ENCODE measurements around the gene INPP5J.

The INPP5J gene

GRCh38 chr22:31151872-31152271, 29.1 kb downstream of the INPP5J start:
- Histone ChIP-seq H3K18ac (ENCODE audit: low read depth in 1 of 2, low read length in 2 of 2) (no peak overlapping the region), H2BK120ac (ENCODE audit: low read depth, low read length) (no peak overlapping the region), H3K27me3 (ENCODE audit: control insufficient read depth in 1 of 2, insufficient read depth in 1 of 2, low read length in 2 of 2) (no peaks in the 10 kb centered on the region), H2AFZ (ENCODE audit: low read depth, low read length) (no peak overlapping the region), H3K4me3 (ENCODE audit: insufficient read depth in 1 of 2, low read depth in 1 of 2, low read length in 2 of 2) (no peak overlapping the region), H3K4ac (ENCODE audit: low read depth in 1 of 2, low read length in 2 of 2) (no peak overlapping the region), H4K91ac (ENCODE audit: low read length) (no peak overlapping the region), H3K36me3 (ENCODE audit: control insufficient read depth in 1 of 2, insufficient read depth in 2 of 2, low read depth in 1 of 2, low read length in 2 of 2) (no peaks in the 10 kb centered on the region), H2AK5ac (ENCODE audit: low read length, severe bottlenecking) (no peak overlapping the region), H3K23ac (ENCODE audit: low read length in 2 of 2) (no peak overlapping the region), H4K8ac (ENCODE audit: low read length) (no peak overlapping the region), H3K9ac (ENCODE audit: low read length) (no peak overlapping the region), H3K14ac (ENCODE audit: low read length in 2 of 2) (no peak overlapping the region), H3K9me3 (ENCODE audit: control insufficient read depth, low read length) (no peaks in the 10 kb centered on the region), H3K4me2 (ENCODE audit: low read length, poor library complexity, severe bottlenecking) (no peak overlapping the region), H2BK15ac (ENCODE audit: low read depth, poor library complexity, severe bottlenecking) (no peak overlapping the region), H3K4me1 (ENCODE audit: control insufficient read depth, insufficient read depth, low read depth, low read length) (no peaks in the 10 kb centered on the region), H2BK5ac (ENCODE audit: low read depth, low read length, poor library complexity, severe bottlenecking) (no peak overlapping the region), H2BK12ac (ENCODE audit: low read length in 2 of 2) (no peak overlapping the region), H3K27ac (ENCODE audit: low read length, poor library complexity, severe bottlenecking) (no peak overlapping the region), H3K79me1 (replicated peaks; ENCODE audit: low read length, poor library complexity, severe bottlenecking) (no peaks in the 10 kb centered on the region)
- DNase-seq, result no peak
- WGBS, result 100% methylated on average over 2 of the region's 2 CpGs

- no peak overlapping the region for H3K14ac ChIP-seq (ENCODE audit: low read length in 2 of 2)
- no peak overlapping the region for H3K4me3 ChIP-seq (ENCODE audit: insufficient read depth in 1 of 2, low read depth in 1 of 2, low read length in 2 of 2)
- no peak for DNase-seq
- no peak overlapping the region for H2BK5ac ChIP-seq (ENCODE audit: low read depth, low read length, poor library complexity, severe bottlenecking)
- no peak overlapping the region for H3K9ac ChIP-seq (ENCODE audit: low read length)
- H3K4ac ChIP-seq (ENCODE audit: low read depth in 1 of 2, low read length in 2 of 2), result no peak overlapping the region
- no peak overlapping the region for H4K8ac ChIP-seq (ENCODE audit: low read length)
- no peaks in the 10 kb centered on the region for H3K36me3 ChIP-seq (ENCODE audit: control insufficient read depth in 1 of 2, insufficient read depth in 2 of 2, low read depth in 1 of 2, low read length in 2 of 2)
- H2AFZ ChIP-seq (ENCODE audit: low read depth, low read length), result no peak overlapping the region
- H3K79me1 ChIP-seq (replicated peaks; ENCODE audit: low read length, poor library complexity, severe bottlenecking), result no peaks in the 10 kb centered on the region
- no peak overlapping the region for H2BK12ac ChIP-seq (ENCODE audit: low read length in 2 of 2)
- H2BK15ac ChIP-seq (ENCODE audit: low read depth, poor library complexity, severe bottlenecking), result no peak overlapping the region
- H3K4me1 ChIP-seq (ENCODE audit: control insufficient read depth, insufficient read depth, low read depth, low read length), result no peaks in the 10 kb centered on the region
- no peak overlapping the region for H3K18ac ChIP-seq (ENCODE audit: low read depth in 1 of 2, low read length in 2 of 2)
- H3K27me3 ChIP-seq (ENCODE audit: control insufficient read depth in 1 of 2, insufficient read depth in 1 of 2, low read length in 2 of 2), result no peaks in the 10 kb centered on the region
- H3K4me2 ChIP-seq (ENCODE audit: low read length, poor library complexity, severe bottlenecking), result no peak overlapping the region
- H2AK5ac ChIP-seq (ENCODE audit: low read length, severe bottlenecking), result no peak overlapping the region
- H3K9me3 ChIP-seq (ENCODE audit: control insufficient read depth, low read length), result no peaks in the 10 kb centered on the region
- H4K91ac ChIP-seq (ENCODE audit: low read length), result no peak overlapping the region
- H2BK120ac ChIP-seq (ENCODE audit: low read depth, low read length), result no peak overlapping the region
- WGBS, result 83% methylated on average over 3 of the region's 3 CpGs
- H3K27ac ChIP-seq (ENCODE audit: low read length, poor library complexity, severe bottlenecking), result no peak overlapping the region
- H3K23ac ChIP-seq (ENCODE audit: low read length in 2 of 2), result no peak overlapping the region
Measured at GRCh38 chr22:31153357-31153756, 30.6 kb downstream of the INPP5J start.

- no peak overlapping the region for H3K18ac ChIP-seq (ENCODE audit: low read depth in 1 of 2, low read length in 2 of 2)
- no peak overlapping the region for H2BK15ac ChIP-seq (ENCODE audit: low read depth, poor library complexity, severe bottlenecking)
- H3K36me3 ChIP-seq (ENCODE audit: control insufficient read depth in 1 of 2, insufficient read depth in 2 of 2, low read depth in 1 of 2, low read length in 2 of 2), result no peaks in the 10 kb centered on the region
- H3K9me3 ChIP-seq (ENCODE audit: control insufficient read depth, low read length), result no peaks in the 10 kb centered on the region
- no peaks in the 10 kb centered on the region for H3K79me1 ChIP-seq (replicated peaks; ENCODE audit: low read length, poor library complexity, severe bottlenecking)
- H4K91ac ChIP-seq (ENCODE audit: low read length), result peak overlapping the region; percentile 39
- 82% methylated on average over 1 of the region's 1 CpG for WGBS
- H3K27me3 ChIP-seq (ENCODE audit: control insufficient read depth in 1 of 2, insufficient read depth in 1 of 2, low read length in 2 of 2), result no peaks in the 10 kb centered on the region
- H2AK5ac ChIP-seq (ENCODE audit: low read length, severe bottlenecking), result peak overlapping the region; percentile 3
- H3K23ac ChIP-seq (ENCODE audit: low read length in 2 of 2), result no peak overlapping the region
- H3K4me2 ChIP-seq (ENCODE audit: low read length, poor library complexity, severe bottlenecking), result no peak overlapping the region
- H3K4ac ChIP-seq (ENCODE audit: low read depth in 1 of 2, low read length in 2 of 2), result peak overlapping the region in 1 of 2 experiments; percentile 1
- no peak overlapping the region for H2BK5ac ChIP-seq (ENCODE audit: low read depth, low read length, poor library complexity, severe bottlenecking)
- peak overlapping the region in 1 of 2 experiments; percentile 53 for H2BK12ac ChIP-seq (ENCODE audit: low read length in 2 of 2)
- no peak for DNase-seq
- H2BK120ac ChIP-seq (ENCODE audit: low read depth, low read length), result peak overlapping the region; percentile 61
- no peak overlapping the region for H3K14ac ChIP-seq (ENCODE audit: low read length in 2 of 2)
- no peaks in the 10 kb centered on the region for H3K4me1 ChIP-seq (ENCODE audit: control insufficient read depth, insufficient read depth, low read depth, low read length)
- no peak overlapping the region for H2AFZ ChIP-seq (ENCODE audit: low read depth, low read length)
- H3K4me3 ChIP-seq (ENCODE audit: insufficient read depth in 1 of 2, low read depth in 1 of 2, low read length in 2 of 2), result no peak overlapping the region
- peak overlapping the region; percentile 23 for H4K8ac ChIP-seq (ENCODE audit: low read length)
- H3K27ac ChIP-seq (ENCODE audit: low read length, poor library complexity, severe bottlenecking), result no peak overlapping the region
- peak overlapping the region; percentile 55 for H3K9ac ChIP-seq (ENCODE audit: low read length)
Measured at GRCh38 chr22:31154975-31155374, 32.2 kb downstream of the INPP5J start.

GRCh38 chr22:31155422-31155821, 32.7 kb downstream of the INPP5J start:
- DNase-seq, result peak; percentile 54
- H3K4ac ChIP-seq (ENCODE audit: low read depth in 1 of 2, low read length in 2 of 2), result no peak overlapping the region
- no peaks in the 10 kb centered on the region for H3K27me3 ChIP-seq (ENCODE audit: control insufficient read depth in 1 of 2, insufficient read depth in 1 of 2, low read length in 2 of 2)
- H2AK5ac ChIP-seq (ENCODE audit: low read length, severe bottlenecking), result no peak overlapping the region
- no peak overlapping the region for H2BK5ac ChIP-seq (ENCODE audit: low read depth, low read length, poor library complexity, severe bottlenecking)
- no peak overlapping the region for H3K14ac ChIP-seq (ENCODE audit: low read length in 2 of 2)
- peak overlapping the region; percentile 10 for H3K27ac ChIP-seq (ENCODE audit: low read length, poor library complexity, severe bottlenecking)
- no peaks in the 10 kb centered on the region for H3K36me3 ChIP-seq (ENCODE audit: control insufficient read depth in 1 of 2, insufficient read depth in 2 of 2, low read depth in 1 of 2, low read length in 2 of 2)
- 0% methylated on average over 1 of the region's 3 CpGs for WGBS
- no peak overlapping the region for H4K91ac ChIP-seq (ENCODE audit: low read length)
- no peaks in the 10 kb centered on the region for H3K79me1 ChIP-seq (replicated peaks; ENCODE audit: low read length, poor library complexity, severe bottlenecking)
- H2AFZ ChIP-seq (ENCODE audit: low read depth, low read length), result no peak overlapping the region
- no peak overlapping the region for H3K4me3 ChIP-seq (ENCODE audit: insufficient read depth in 1 of 2, low read depth in 1 of 2, low read length in 2 of 2)
- H3K9ac ChIP-seq (ENCODE audit: low read length), result peak overlapping the region; percentile 55
- H3K4me1 ChIP-seq (ENCODE audit: control insufficient read depth, insufficient read depth, low read depth, low read length), result no peaks in the 10 kb centered on the region
- H3K4me2 ChIP-seq (ENCODE audit: low read length, poor library complexity, severe bottlenecking), result no peak overlapping the region
- no peak overlapping the region for H2BK15ac ChIP-seq (ENCODE audit: low read depth, poor library complexity, severe bottlenecking)
- H2BK12ac ChIP-seq (ENCODE audit: low read length in 2 of 2), result no peak overlapping the region
- H2BK120ac ChIP-seq (ENCODE audit: low read depth, low read length), result no peak overlapping the region
- no peaks in the 10 kb centered on the region for H3K9me3 ChIP-seq (ENCODE audit: control insufficient read depth, low read length)
- H3K18ac ChIP-seq (ENCODE audit: low read depth in 1 of 2, low read length in 2 of 2), result no peak overlapping the region
- no peak overlapping the region for H4K8ac ChIP-seq (ENCODE audit: low read length)
- H3K23ac ChIP-seq (ENCODE audit: low read length in 2 of 2), result no peak overlapping the region

Measured in mesenchymal stem cell (in vitro differentiated cells and primary cell).